Naive thymus-derived CD4-positive, alpha-beta T cell (primary cell): Measurements from ENCODE around the gene GATAD2B. TPM values are rescaled to one million over a fixed set of nuclear protein-coding genes. Genes with fewer than 3 reads are reported as not detected.

ENCODE experiments used
- ATAC-seq: fragments of 150-1000 bp; cut with Tn5 transposase; 2 replicates; pipeline ENCODE4 v1.10.0; 2021; ENCODE audit warnings: mild to moderate bottlenecking, moderate library complexity
- CTCF ChIA-PET: fragments of 350-600 bp; sonication (Branson Sonifier 250); formaldehyde crosslinking; loops from one replicate; lab custom pipeline; 2021; ENCODE audit warnings: antibody characterized with exemption; lab: Charles Lee
- POLR2A ChIA-PET: fragments of 350-600 bp; sonication (Branson Sonifier 250); formaldehyde crosslinking; loops from one replicate; lab custom pipeline; 2021; ENCODE audit warnings: antibody characterized with exemption, inconsistent platforms; lab: Charles Lee
- DNase-seq, 9 donors: peaks; one replicate each; pipeline versions ENCODE4 v3.0.0 to v3.0.0-alpha.2; 2020 to 2022; ENCODE audit warnings: mixed read lengths in 1 of 9
- H3K27ac ChIP-seq: one replicate; pipeline ENCODE4 v1.7.0; 2013; ENCODE audit warnings: mild to moderate bottlenecking, low read depth, low read length, moderate library complexity
- H3K27me3 ChIP-seq, 2 donors: one replicate each; pipeline ENCODE4 v1.7.0; 2013; ENCODE audit warnings: low read length in 2 of 2, mild to moderate bottlenecking in 2 of 2, moderate library complexity in 2 of 2; ENCODE audit not compliant: control insufficient read depth in 2 of 2, insufficient read depth in 2 of 2
- H3K36me3 ChIP-seq, 3 experiments: 1 replicate in 2 of 3; 2 replicates in 1 of 3; pipeline ENCODE4 v1.7.0; 2013; ENCODE audit warnings: low read length in 3 of 3, mild to moderate bottlenecking in 3 of 3, moderate library complexity in 1 of 3; ENCODE audit not compliant: insufficient read depth in 3 of 3, control insufficient read depth in 2 of 3
- H3K4me1 ChIP-seq, 2 donors: one replicate each; pipeline ENCODE4 v1.7.0; 2013; ENCODE audit warnings: low read length in 2 of 2, mild to moderate bottlenecking in 2 of 2, moderate library complexity in 1 of 2; ENCODE audit not compliant: control insufficient read depth in 2 of 2, insufficient read depth in 2 of 2
- H3K4me3 ChIP-seq: 2 replicates; pipeline ENCODE4 v1.7.0; 2013; ENCODE audit warnings: mild to moderate bottlenecking, low read length
- H3K9me3 ChIP-seq, 3 experiments: 1 replicate in 2 of 3; 2 replicates in 1 of 3; pipeline ENCODE4 v1.7.0; 2013; ENCODE audit warnings: low read length in 3 of 3; ENCODE audit not compliant: control insufficient read depth in 2 of 3
- H3K27ac Mint-ChIP-seq, 9 donors: one replicate each; pipeline ENCODE4 v1.8.0; 2020 to 2022; ENCODE audit warnings: mixed read lengths in 9 of 9, mild to moderate bottlenecking in 8 of 9, moderate library complexity in 5 of 9, inconsistent platforms in 2 of 9
- H3K27me3 Mint-ChIP-seq, 5 donors: one replicate each; pipeline ENCODE4 v1.8.0; 2021 to 2022; ENCODE audit warnings: mixed read lengths in 5 of 5, mild to moderate bottlenecking in 1 of 5
- H3K36me3 Mint-ChIP-seq, 5 donors: one replicate each; pipeline ENCODE4 v1.8.0; 2020 to 2022; ENCODE audit warnings: mixed read lengths in 5 of 5, mild to moderate bottlenecking in 3 of 5, inconsistent platforms in 1 of 5
- H3K4me1 Mint-ChIP-seq, 7 donors: one replicate each; pipeline ENCODE4 v1.8.0; 2020 to 2022; ENCODE audit warnings: mixed read lengths in 7 of 7, mild to moderate bottlenecking in 3 of 7, inconsistent platforms in 1 of 7
- H3K4me3 Mint-ChIP-seq, 10 donors: one replicate each; pipeline ENCODE4 v1.8.0; 2020 to 2022; ENCODE audit warnings: mild to moderate bottlenecking in 10 of 10, mixed read lengths in 10 of 10, moderate library complexity in 6 of 10, inconsistent platforms in 2 of 10
- H3K9me3 Mint-ChIP-seq, 11 donors: one replicate each; pipeline ENCODE4 v1.8.0; 2020 to 2022; ENCODE audit warnings: mixed read lengths in 11 of 11, mild to moderate bottlenecking in 4 of 11, inconsistent platforms in 1 of 11, moderate library complexity in 1 of 11
- intact Hi-C, 2 donors: fragments of 100-400 bp; cut with micrococcal nuclease; formaldehyde crosslinking; loops; one replicate each; pipeline ENCODE4 v1.15.1; 2023
- polyA plus RNA-seq, 2 donors: library from polyadenylated mRNA; unstranded; fragments of 300-500 nt; fragmentation: Illumina TruSeq; gene quantifications; one replicate each; pipeline ENCODE4 v1.2.3, GENCODE V29; 2021
- total RNA-seq, 6 experiments: library from RNA in 5 of 6; stranded (reverse) in 5 of 6; gene quantifications; 1 replicate in 5 of 6; 2 replicates in 1 of 6; pipeline ENCODE4 v1.2.3 and lab custom pipeline; 2021 to 2026

The GATAD2B gene
- total and polyA plus RNA-seq, 7 experiments from 2014 or later: 4.8 to 102 (median 73.7) TPM

GRCh38 chr1:153779781-153780541, 142.8 kb downstream of the GATAD2B start:
- Mint-ChIP-seq H3K36me3 (peaks cover 0 to 1% (median 0%) of the 10 kb centered on the region in 5 donors), H3K4me1 (peaks cover 9 to 32% (median 22%) of the 10 kb centered on the region in 7 donors), H3K27me3 (no peaks in the 10 kb centered on the region), H3K4me3 (no peak overlapping the region), H3K9me3 (peaks cover 0 to 3% (median 0%) of the 10 kb centered on the region in 11 donors), H3K27ac (peak overlapping the region in 1 of 9 donors; percentile 24)
- ChIA-PET CTCF (no interaction called here), POLR2A (interaction anchor here (0.5 to 0.8 kb wide), 3 partner anchors 37 to 191 kb away, joined by 3 to 5 read pairs (median 4); no protein-coding TSS in a partner anchor)
- H3K9me3 ChIP-seq: no peaks in the 10 kb centered on the region
- H3K27ac ChIP-seq: no peak overlapping the region
- H3K27me3 ChIP-seq: no peaks in the 10 kb centered on the region
- H3K4me3 ChIP-seq: no peak overlapping the region
- DNase-seq: no peak
- H3K4me1 ChIP-seq: peaks cover 6 to 24% of the 10 kb centered on the region in 2 donors
- intact Hi-C loops: loop anchor here (5.0 to 10.0 kb wide), 2 partner anchors 53 to 375 kb away; partner anchors contain the start of genes INTS3 (in 1 of the 2) and NUP210L (in 1 of the 2)
- H3K36me3 ChIP-seq: peaks cover 0 to 3% (median 0%) of the 10 kb centered on the region in 3 experiments
- ATAC-seq: no peak

DNA sequence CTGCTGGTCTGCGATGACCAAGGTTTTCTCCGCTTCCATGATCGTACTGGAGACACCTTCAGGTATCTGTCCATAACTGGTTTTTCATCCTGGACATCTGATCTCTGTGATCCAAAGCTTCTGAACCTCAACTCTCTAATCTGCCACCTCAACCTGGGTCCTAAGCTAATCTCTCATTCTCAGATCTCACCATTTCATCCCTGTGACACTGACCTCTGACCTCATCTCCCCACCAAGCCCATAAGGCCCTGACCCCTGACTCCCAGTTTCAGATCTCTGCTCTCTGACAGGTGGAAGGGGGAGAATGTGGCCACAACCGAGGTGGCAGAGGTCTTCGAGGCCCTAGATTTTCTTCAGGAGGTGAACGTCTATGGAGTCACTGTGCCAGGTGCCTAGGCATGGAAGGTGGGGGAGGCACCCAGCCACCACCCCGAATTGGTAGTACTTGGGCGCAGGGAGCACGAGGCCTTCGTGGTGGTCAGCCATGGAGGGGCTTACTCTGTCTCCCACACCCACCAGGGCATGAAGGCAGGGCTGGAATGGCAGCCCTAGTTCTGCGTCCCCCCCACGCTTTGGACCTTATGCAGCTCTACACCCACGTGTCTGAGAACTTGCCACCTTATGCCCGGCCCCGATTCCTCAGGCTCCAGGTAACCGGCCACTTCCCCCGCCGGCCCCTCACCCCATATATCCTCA, 143.8 kb downstream of the GATAD2B start:
- POLR2A ChIA-PET: interaction anchor here (0.5 kb wide), 1 partner anchor 119 kb away, joined by 5 read pairs; no protein-coding TSS in a partner anchor
- no peaks in the 10 kb centered on the region for H3K9me3 ChIP-seq
- Mint-ChIP-seq H3K27ac (peak overlapping the region in 2 of 9 donors; percentile 24 to 28), H3K4me3 (peak overlapping the region in 3 of 10 donors; percentile 23 to 35 (median 24)), H3K27me3 (no peaks in the 10 kb centered on the region), H3K4me1 (peaks cover 14 to 36% (median 29%) of the 10 kb centered on the region in 7 donors), H3K36me3 (peaks cover 0 to 8% (median 0%) of the 10 kb centered on the region in 5 donors), H3K9me3 (peaks cover 0 to 3% (median 0%) of the 10 kb centered on the region in 11 donors)
- DNase-seq: no peak
- intact Hi-C loops: no loop called here
- H3K36me3 ChIP-seq: peaks cover 0 to 3% (median 0%) of the 10 kb centered on the region in 3 experiments
- no peak overlapping the region for H3K27ac ChIP-seq
- no peaks in the 10 kb centered on the region for H3K27me3 ChIP-seq
- no peak overlapping the region for H3K4me3 ChIP-seq
- CTCF ChIA-PET: no interaction called here
- peaks cover 6 to 31% of the 10 kb centered on the region in 2 donors for H3K4me1 ChIP-seq
- ATAC-seq: no peak

- H3K9me3 ChIP-seq: no peaks in the 10 kb centered on the region
- H3K27ac Mint-ChIP-seq: no peak overlapping the region
- H3K4me1 Mint-ChIP-seq: peaks cover 14 to 38% (median 29%) of the 10 kb centered on the region in 7 donors
- H3K36me3 ChIP-seq: no peaks in the 10 kb centered on the region
- DNase-seq (no peak), ATAC-seq (no peak)
- H3K36me3 Mint-ChIP-seq: peaks cover 0 to 11% (median 0%) of the 10 kb centered on the region in 5 donors
- no peaks in the 10 kb centered on the region for H3K27me3 ChIP-seq
- no peak overlapping the region for H3K27ac ChIP-seq
- peak overlapping the region in 3 of 10 donors; percentile 23 to 48 (median 24) for H3K4me3 Mint-ChIP-seq
- intact Hi-C loops: no loop called here
- ChIA-PET POLR2A (no interaction called here), CTCF (no interaction called here)
- peaks cover 6 to 29% of the 10 kb centered on the region in 2 donors for H3K4me1 ChIP-seq
- H3K27me3 Mint-ChIP-seq: no peaks in the 10 kb centered on the region
- H3K4me3 ChIP-seq: no peak overlapping the region
- peaks cover 0 to 3% (median 0%) of the 10 kb centered on the region in 11 donors for H3K9me3 Mint-ChIP-seq
Measured at GRCh38 chr1:153778051-153778823, 144.5 kb downstream of the GATAD2B start.

DNA sequence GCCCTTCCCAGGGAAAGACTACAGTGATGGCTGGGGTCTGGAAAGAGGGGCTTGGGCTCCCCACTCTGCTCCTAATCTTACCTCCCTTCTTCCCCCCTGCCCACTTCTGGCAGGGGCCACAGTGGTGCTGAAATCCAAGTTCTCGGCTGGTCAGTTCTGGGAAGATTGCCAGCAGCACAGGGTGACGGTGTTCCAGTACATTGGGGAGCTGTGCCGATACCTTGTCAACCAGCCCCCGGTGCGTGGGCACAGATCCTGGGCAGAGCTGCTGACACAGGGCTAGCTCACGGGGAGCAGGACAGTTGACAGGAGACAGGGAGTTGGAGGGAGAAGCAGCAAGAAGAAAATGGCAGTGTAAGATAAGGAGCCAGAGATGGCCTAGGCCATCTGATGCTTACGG, 145.1 kb downstream of the GATAD2B start:
- Mint-ChIP-seq H3K4me3 (peak overlapping the region in 2 of 10 donors; percentile 48 to 77), H3K36me3 (peaks cover 0 to 13% (median 0%) of the 10 kb centered on the region in 5 donors), H3K4me1 (peaks cover 14 to 35% (median 26%) of the 10 kb centered on the region in 7 donors), H3K27me3 (no peaks in the 10 kb centered on the region), H3K9me3 (peaks cover 0 to 3% (median 0%) of the 10 kb centered on the region in 11 donors), H3K27ac (no peak overlapping the region)
- no peak overlapping the region for H3K27ac ChIP-seq
- H3K36me3 ChIP-seq: peaks cover 0 to 3% (median 0%) of the 10 kb centered on the region in 3 experiments
- no peak for ATAC-seq
- H3K27me3 ChIP-seq: no peaks in the 10 kb centered on the region
- ChIA-PET CTCF (no interaction called here), POLR2A (no interaction called here)
- intact Hi-C loops: no loop called here
- no peak for DNase-seq
- no peak overlapping the region for H3K4me3 ChIP-seq
- H3K4me1 ChIP-seq: peaks cover 6 to 24% of the 10 kb centered on the region in 2 donors
- H3K9me3 ChIP-seq: no peaks in the 10 kb centered on the region

DNA sequence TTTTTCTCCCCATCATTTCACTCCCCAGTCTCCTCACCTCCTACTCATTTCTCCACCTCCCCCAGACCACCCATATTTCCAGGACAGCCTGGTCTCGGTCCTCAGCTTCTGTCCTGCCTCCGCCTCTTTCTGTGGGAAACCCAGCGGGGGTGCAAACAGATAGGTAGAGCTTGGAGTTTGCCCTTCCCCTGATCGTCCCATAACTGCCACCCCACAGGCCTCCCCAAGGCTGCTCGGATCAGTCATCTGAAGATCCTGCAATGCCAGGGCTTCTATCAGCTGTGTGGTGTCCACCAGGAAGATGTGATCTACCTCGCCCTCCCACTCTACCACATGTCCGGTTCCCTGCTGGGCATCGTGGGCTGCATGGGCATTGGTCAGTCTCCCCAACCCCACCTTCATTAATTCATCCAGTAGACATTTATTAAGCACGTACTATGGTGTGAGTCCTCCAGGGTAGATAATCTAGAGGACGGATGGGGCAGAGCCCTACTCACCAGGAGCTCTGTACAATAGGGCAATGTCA, 145.9 kb downstream of the GATAD2B start:
- POLR2A ChIA-PET: interaction anchor here (0.7 to 2.6 kb wide), 4 partner anchors 106 to 226 kb away, joined by 3 to 12 read pairs (median 5); partner anchors contain the start of genes CREB3L4 and RPS27
- peaks cover 0 to 13% (median 0%) of the 10 kb centered on the region in 5 donors for H3K36me3 Mint-ChIP-seq
- peaks cover 14 to 35% (median 26%) of the 10 kb centered on the region in 7 donors for H3K4me1 Mint-ChIP-seq
- no peak for DNase-seq
- no peaks in the 10 kb centered on the region for H3K27me3 Mint-ChIP-seq
- peak overlapping the region; percentile 73 for H3K4me3 ChIP-seq
- H3K4me3 Mint-ChIP-seq: peak overlapping the region; percentile 39 to 86 (median 68)
- no peaks in the 10 kb centered on the region for H3K27me3 ChIP-seq
- H3K9me3 Mint-ChIP-seq: peaks cover 0 to 3% (median 0%) of the 10 kb centered on the region in 11 donors
- no peak for ATAC-seq
- CTCF ChIA-PET: no interaction called here
- H3K9me3 ChIP-seq: no peaks in the 10 kb centered on the region
- intact Hi-C loops: no loop called here
- peaks cover 6 to 23% of the 10 kb centered on the region in 2 donors for H3K4me1 ChIP-seq
- peak overlapping the region in 2 of 9 donors; percentile 30 to 45 for H3K27ac Mint-ChIP-seq
- peaks cover 0 to 10% (median 0%) of the 10 kb centered on the region in 3 experiments for H3K36me3 ChIP-seq
- H3K27ac ChIP-seq: no peak overlapping the region
